ENCODE measurements around the gene C7. TPM values are rescaled to one million over a fixed set of nuclear protein-coding genes. Genes with fewer than 3 reads are reported as not detected.
"Not testable (repeated sequence)": the region's sequence is repeated elsewhere in the genome, so short reads cannot be mapped to it uniquely, and the experiment has no call there.

C7 gene
- polyA plus RNA-seq (2011; rRNA removed) (0.28 and 0.31 TPM in 2 replicates), polyA minus RNA-seq (2011; rRNA and poly(A)+ RNA removed) (0.15 TPM in 1 of 2 replicates, not detected in the other)

GRCh38 chr5:40909264-40909663 lies at the start of gene C7:
Gene C7, plus strand, starts transcription at chr5:40909497. Its CDS starts 114 bp downstream, at chr5:40909611.
- CTCF ChIA-PET: interaction anchor here (0.6 kb wide), 1 partner anchor 74 kb away, joined by 3 read pairs; no protein-coding TSS in a partner anchor
- TF ChIP-seq CTCF (IDR thresholded peaks at IDR 0.05; ENCODE audit: insufficient read depth, low read depth, low read length): no peak
- Histone ChIP-seq H3K27me3 (ENCODE audit: control insufficient read depth, insufficient read depth, low read length) (no peaks in the 10 kb centered on the region), H3K4me3 (ENCODE audit: low read depth, low read length) (no peak within 1 kb of the TSS), H3K36me3 (ENCODE audit: control insufficient read depth, insufficient read depth, low read length) (no peaks in the 10 kb centered on the region)
- DNase-seq (ENCODE audit: low read depth): no peak
- POLR2A ChIA-PET: interaction anchor here (0.6 kb wide), 1 partner anchor 151 kb away, joined by 3 read pairs; no protein-coding TSS in a partner anchor

- ChIA-PET CTCF (interaction anchor here (1.3 kb wide), 1 partner anchor 18 kb away, joined by 5 read pairs; no protein-coding TSS in a partner anchor), POLR2A (no interaction called here)
- DNase-seq (ENCODE audit: low read depth): no peak
- H3K36me3 ChIP-seq (ENCODE audit: control insufficient read depth, insufficient read depth, low read length): no peaks in the 10 kb centered on the region
- TF ChIP-seq CTCF (IDR thresholded peaks at IDR 0.05; ENCODE audit: insufficient read depth, low read depth, low read length): no peak
- no peak overlapping the region for H3K4me3 ChIP-seq (ENCODE audit: low read depth, low read length)
- no peaks in the 10 kb centered on the region for H3K27me3 ChIP-seq (ENCODE audit: control insufficient read depth, insufficient read depth, low read length)
Measured at GRCh38 chr5:40860711-40861110, 48.6 kb upstream of the C7 start.

GRCh38 chr5:40865004-40865403 lies 44.3 kb upstream of the C7 start:
- H3K36me3 ChIP-seq (ENCODE audit: control insufficient read depth, insufficient read depth, low read length); CTCF ChIA-PET; H3K27me3 ChIP-seq (ENCODE audit: control insufficient read depth, insufficient read depth, low read length); DNase-seq (ENCODE audit: low read depth); H3K4me3 ChIP-seq (ENCODE audit: low read depth, low read length); POLR2A ChIA-PET: not testable (repeated sequence)

GRCh38 chr5:40866844-40867243 lies 42.5 kb upstream of the C7 start:
- no peaks in the 10 kb centered on the region for H3K36me3 ChIP-seq (ENCODE audit: control insufficient read depth, insufficient read depth, low read length)
- TF ChIP-seq CTCF (IDR thresholded peaks at IDR 0.05; ENCODE audit: insufficient read depth, low read depth, low read length): no peak
- CTCF ChIA-PET: no interaction called here
- peaks cover 3% of the 10 kb centered on the region; the same call in 1 of the 2 replicates for H3K27me3 ChIP-seq (ENCODE audit: control insufficient read depth, insufficient read depth, low read length)
- POLR2A ChIA-PET: no interaction called here
- no peak overlapping the region for H3K4me3 ChIP-seq (ENCODE audit: low read depth, low read length)
- DNase-seq (ENCODE audit: low read depth): no peak

GRCh38 chr5:40869384-40869783 lies 39.9 kb upstream of the C7 start:
- H3K27me3 ChIP-seq (ENCODE audit: control insufficient read depth, insufficient read depth, low read length): peaks cover 3% of the 10 kb centered on the region; the same call in 1 of the 2 replicates
- no peaks in the 10 kb centered on the region for H3K36me3 ChIP-seq (ENCODE audit: control insufficient read depth, insufficient read depth, low read length)
- no peak overlapping the region for H3K4me3 ChIP-seq (ENCODE audit: low read depth, low read length)
- no peak for TF ChIP-seq CTCF (IDR thresholded peaks at IDR 0.05; ENCODE audit: insufficient read depth, low read depth, low read length)
- CTCF ChIA-PET: interaction anchor here (0.6 to 2.2 kb wide), 3 partner anchors 10 to 849 kb away, joined by 3 to 7 read pairs (median 4); no protein-coding TSS in a partner anchor
- POLR2A ChIA-PET: no interaction called here
- DNase-seq (ENCODE audit: low read depth): no peak

GRCh38 chr5:40871177-40871576 lies 38.1 kb upstream of the C7 start:
- CTCF ChIA-PET: interaction anchor here (0.7 to 2.2 kb wide), 4 partner anchors 8 to 1292 kb away, joined by 3 to 7 read pairs (median 3); no protein-coding TSS in a partner anchor
- TF ChIP-seq CTCF (IDR thresholded peaks at IDR 0.05; ENCODE audit: insufficient read depth, low read depth, low read length): no peak
- peaks cover 3% of the 10 kb centered on the region; the same call in 1 of the 2 replicates for H3K27me3 ChIP-seq (ENCODE audit: control insufficient read depth, insufficient read depth, low read length)
- no peak overlapping the region for H3K4me3 ChIP-seq (ENCODE audit: low read depth, low read length)
- POLR2A ChIA-PET: no interaction called here
- DNase-seq (ENCODE audit: low read depth): no peak
- H3K36me3 ChIP-seq (ENCODE audit: control insufficient read depth, insufficient read depth, low read length): no peaks in the 10 kb centered on the region

- POLR2A ChIA-PET; H3K27me3 ChIP-seq (ENCODE audit: control insufficient read depth, insufficient read depth, low read length): not testable (repeated sequence)
Measured at GRCh38 chr5:40872253-40872652, 37.0 kb upstream of the C7 start.

More at GRCh38 chr5:40872253-40872652, 37.0 kb upstream of the C7 start:
- H3K4me3 ChIP-seq (ENCODE audit: low read depth, low read length); DNase-seq (ENCODE audit: low read depth); H3K36me3 ChIP-seq (ENCODE audit: control insufficient read depth, insufficient read depth, low read length): not testable (repeated sequence)
- CTCF ChIA-PET: interaction anchor here (0.6 to 1.4 kb wide), 3 partner anchors 18 to 1655 kb away, joined by 3 read pairs; no protein-coding TSS in a partner anchor
